ENCODE results near the gene CREB3L4.
"Not testable (repeated sequence)": the region's sequence is repeated elsewhere in the genome, so short reads cannot be mapped to it uniquely, and the experiment has no call there.

Gene CREB3L4

DNA sequence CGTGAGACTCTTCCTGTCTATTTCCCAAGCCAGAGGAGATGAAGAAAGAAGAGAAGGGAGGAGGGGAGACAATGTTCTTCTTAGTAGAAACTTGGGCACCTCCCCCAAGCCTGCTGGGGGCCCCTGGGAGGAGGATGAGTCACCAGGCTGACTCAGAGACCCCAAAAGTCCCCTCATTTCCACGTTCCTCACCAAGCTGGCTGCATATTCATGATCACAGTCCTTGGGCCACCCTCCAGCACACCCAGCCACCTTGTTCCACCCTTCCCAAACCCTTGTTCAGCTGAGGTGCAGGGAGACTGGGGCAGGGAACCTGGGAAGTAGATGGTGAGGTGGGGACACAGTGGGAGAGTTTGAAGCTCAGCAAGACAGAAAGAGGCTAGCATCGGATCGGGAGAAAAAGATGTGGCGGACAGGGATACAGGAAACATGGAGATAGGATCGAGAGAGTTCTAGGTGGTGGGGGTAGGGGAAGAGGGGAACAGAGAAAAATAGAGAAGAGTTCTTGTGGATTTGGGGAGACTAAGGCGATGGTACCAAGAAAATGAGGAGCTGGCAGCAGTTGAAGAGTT is 17.7 kb downstream of the CREB3L4 start:
- DNase-seq, result peak; percentile 84

DNA sequence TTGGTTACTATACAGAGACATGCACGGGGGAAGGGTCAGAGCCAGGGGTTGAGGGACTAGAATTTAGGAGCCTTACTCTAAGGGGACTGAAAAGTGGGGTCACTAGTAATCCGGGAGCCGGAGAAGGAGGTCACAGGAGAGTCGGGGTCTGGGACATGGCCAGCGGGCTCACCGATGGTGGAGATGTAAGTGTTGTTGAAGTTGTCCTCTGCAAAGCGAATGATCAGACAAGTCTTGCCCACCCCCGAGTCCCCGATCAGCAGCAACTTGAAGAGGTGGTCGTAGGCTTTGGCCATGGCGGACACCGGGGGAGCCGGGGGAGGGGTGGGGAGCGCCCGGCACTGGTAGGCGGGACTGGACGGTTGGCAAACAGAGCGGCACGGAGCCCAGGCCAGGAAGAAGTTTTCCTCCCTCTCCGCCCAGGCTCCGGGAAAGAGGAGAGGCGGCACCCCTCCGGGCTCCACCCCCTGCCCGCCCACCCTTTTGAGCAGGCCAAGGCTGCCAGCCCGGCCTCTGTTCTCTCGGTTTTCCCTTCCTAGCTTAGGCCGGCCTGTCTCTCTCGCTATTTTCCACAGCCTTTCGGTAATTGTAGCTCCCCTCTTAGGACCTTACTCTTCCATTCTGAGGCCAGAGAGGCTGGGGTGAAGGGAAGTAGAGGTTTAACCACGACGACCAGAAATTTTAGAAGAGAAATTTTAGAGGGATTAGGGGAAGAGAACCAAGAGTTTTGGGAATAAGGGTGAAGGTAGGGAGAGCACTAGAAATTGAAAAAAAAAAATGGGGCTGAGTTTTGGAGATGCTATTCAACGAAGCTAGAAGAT is 18.4 kb downstream of the CREB3L4 start, which contains the start of gene RAB13:
TSS of gene RAB13 (minus strand) at position 399 of the 821 bp plus-strand sequence. CDS start at position 296, 103 bp downstream.
- peak; percentile 89 for DNase-seq

DNA sequence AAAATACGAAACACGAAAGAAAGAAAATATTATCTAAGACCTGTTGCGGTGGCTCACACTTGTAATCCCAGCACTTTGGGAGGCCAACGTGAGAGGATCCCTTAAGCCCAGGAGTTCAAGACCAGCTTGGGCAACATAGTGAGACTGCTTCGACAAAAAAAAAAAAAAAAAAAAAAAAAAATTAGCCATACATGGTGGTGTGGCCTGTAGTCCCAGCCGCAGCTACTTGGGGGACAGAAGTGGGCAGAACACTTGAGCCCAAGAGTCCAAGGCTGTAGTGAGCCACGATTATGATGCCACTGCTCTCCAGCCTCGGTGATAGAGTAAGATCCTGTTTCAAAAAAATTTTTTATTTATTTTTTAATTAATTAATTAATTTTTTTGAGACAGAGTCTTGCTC is 19.9 kb downstream of the CREB3L4 start:
- no peak for DNase-seq

DNA sequence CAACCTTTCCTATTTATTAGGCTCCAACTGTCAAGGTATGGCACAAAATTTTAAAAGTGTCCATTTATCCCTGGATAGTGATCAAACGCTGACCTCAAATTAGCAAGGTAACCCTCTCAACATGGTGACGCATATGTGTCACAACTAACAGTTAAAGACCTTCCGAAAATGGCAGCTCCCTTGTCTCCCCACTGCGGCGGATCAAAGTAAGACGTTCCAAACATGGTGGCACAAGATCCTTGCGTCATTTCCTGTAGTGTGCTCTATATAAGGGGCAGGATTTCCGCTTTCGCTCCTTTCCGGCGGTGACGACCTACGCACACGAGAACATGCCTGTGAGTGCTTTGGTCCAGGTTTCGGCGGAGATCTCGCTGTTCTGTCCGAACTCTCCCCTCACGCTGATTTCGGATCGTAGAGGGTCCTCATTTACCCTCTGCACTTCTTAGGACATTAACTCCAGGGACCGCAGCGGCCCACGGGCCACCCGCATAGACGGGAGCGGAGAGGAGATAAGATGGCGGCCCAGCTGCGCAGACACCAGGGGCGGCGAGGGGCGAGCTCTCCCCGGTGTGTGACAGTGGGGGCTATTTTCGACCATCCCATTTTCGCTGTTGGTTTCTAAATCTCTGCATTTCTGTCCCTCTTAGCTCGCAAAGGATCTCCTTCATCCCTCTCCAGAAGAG is 22.9 kb downstream of the CREB3L4 start, which contains the start of gene RPS27:
TSS of gene RPS27 (plus strand) at position 295 of the 683 bp plus-strand sequence. CDS start at position 330, 35 bp downstream.
- DNase-seq, result peak; percentile 99

DNA sequence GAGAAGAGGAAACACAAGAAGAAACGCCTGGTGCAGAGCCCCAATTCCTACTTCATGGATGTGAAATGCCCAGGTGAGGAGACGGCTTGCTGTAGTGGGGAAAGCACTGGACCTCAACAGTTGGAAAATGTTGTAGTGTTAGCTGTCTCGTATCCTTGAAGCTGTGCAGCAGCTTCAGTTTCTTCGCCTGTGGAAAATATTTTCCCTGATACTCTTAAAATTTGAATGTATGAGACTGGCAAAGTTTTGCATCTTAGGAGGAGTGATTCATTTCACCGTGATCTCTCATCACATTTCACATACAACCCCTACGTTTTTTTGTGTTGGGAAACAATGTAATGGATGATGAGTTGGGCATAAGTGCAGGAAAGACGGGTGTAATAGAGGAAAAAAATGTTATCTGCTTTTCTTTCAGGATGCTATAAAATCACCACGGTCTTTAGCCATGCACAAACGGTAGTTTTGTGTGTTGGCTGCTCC is 23.5 kb downstream of the CREB3L4 start:
- no peak for DNase-seq

DNA sequence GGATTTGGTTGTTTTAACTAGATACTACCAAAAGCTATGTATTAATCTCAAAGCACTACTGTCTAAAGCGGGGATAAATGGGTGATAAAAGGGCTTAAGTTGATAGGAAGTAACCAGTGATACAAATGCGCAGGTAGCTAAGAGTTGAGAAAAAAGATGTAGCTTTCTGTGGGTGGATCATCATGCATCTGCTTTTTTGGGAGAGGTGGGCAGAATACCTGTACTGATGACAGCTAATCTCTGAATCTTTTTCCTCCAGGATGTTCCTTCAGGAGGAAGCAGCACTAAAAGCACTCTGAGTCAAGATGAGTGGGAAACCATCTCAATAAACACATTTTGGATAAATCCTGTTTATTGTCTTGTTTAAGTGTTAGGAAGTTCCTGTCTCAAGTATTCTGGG is 24.1 kb downstream of the CREB3L4 start:
- DNase-seq, result no peak

DNA sequence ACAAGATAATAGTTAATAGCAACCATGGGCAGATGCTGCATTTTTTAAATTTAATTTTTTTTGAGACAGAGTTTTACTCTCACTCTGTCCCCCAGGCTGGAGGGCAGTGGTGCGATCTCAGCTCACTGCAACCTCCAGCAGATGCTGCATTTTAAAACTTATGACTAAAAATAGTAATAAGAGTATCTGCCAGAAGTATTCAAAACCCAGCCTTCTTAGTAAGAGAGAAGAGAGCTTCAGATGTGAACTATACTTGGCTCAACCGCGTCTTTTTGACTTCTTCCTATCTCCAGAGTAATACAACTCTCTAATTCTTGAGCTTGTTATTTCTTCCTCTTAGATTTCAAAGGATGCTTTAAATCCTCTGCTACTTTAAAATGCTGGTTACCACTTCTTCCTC is 27.5 kb downstream of the CREB3L4 start:
- no peak for DNase-seq

DNA sequence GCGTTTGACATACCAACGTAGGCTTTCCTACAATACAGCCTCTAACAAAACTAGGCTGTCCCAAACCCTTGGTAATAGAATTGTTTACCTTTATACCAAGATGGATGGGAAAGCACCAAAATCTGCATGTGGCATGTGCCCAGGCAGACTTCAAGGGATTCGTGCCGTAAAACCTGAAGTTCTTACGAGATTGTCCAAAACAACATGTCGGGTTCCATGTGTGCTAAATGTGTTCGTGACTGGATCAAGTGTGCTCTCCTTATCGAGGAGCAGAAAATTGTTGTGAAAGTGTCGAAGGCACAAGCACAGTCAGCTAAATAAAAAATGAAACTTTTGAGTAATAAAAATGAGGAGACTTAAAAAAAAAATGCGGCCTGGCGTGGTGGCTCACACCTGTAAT is 27.9 kb downstream of the CREB3L4 start:
- DNase-seq, result no peak

DNA sequence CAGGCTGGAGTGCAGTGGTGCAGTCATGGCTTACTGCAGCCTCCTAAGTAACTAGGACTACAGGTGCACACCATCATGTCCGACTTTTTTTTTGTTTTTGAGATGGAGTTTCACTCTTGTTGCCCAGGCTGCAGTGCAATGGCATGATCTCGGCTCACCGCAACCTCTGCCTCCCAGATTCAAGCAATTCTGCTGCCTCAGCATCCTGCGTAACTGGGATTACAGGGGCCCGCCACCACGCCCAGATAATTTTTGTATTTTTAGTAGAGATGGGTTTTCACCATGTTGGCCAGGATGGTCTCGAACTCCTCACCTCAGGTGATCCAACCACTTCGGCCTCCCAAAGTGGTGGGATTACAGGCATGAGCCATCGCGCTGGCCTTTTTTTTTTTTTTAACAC is 29.2 kb downstream of the CREB3L4 start:
- DNase-seq, result not testable (repeated sequence)

DNA sequence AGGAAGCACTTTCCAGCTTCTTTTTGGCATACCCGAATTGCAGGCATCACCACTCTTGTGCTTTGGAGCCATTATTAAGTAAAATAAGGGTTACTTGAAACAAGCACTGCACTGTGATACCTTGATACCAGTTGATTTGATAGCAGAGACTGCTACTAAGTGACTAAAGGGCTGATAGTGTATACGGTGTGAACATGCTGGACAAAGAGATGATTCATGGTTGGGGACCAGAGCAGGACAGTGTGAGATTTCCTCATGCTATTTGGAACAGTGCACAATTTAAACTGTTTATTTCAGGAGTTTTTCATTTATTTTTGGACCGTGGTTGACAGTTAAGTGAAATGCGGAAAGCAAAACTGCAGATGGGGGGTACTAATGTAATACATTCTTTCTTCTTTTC is 32.7 kb downstream of the CREB3L4 start:
- DNase-seq, result no peak

DNA sequence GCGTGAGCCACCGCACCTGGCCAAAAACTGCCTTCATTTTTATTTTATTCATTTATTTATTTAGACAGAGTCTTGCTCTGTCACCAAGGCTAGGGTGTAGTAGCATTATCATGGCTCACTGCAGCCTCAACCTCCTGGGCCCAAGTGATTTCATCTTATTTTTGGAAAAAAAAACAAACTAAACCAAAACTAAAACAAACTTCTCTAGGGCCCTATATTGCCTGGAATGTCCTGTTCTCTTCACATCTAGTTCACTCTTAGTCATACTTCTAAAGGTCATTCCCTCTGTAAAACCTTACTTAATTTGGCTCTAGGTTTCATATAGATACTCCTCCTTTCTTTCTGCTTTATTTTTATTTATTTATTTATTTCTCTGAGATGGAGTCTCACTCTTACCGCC is 38.4 kb downstream of the CREB3L4 start:
- peak; percentile 59 for DNase-seq

DNA sequence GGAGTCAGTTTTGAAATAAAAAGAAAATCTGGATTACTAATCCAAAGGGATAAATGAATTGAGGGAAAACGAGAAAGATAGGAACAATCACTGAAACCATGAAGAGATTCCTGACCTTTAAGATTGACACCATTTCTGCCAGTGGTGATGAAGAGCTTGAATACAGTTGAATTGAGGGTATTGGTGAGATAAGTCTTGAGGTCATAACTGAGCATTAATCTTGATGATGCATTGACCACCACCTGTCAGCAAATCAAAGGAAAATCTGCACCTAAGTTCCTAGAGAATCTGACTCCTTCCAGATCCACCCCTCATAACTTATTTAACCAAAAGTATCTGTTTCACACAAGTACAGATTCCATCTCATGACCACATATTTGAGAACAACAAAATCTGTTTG is 44.4 kb downstream of the CREB3L4 start:
- DNase-seq, result no peak

DNA sequence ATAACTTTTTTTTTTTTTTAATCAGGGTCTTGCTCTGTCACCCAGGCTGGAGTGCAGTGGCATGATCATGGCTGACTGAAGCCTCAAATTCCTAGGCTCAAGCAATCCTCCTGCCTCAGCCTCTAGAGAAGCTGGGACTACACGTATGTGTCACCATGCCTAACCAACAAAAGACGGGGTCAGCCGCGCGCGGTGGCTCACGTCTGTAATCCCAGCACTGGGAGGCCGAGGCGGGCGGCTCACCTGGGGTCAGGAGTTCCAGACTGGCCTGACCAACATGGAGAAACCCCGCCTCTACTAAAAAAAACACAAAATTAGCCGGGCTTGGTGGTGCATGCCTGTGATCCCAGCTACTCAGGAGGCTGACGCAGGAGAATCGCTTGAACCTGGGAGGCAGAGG is 44.8 kb downstream of the CREB3L4 start:
- not testable (repeated sequence) for DNase-seq

DNA sequence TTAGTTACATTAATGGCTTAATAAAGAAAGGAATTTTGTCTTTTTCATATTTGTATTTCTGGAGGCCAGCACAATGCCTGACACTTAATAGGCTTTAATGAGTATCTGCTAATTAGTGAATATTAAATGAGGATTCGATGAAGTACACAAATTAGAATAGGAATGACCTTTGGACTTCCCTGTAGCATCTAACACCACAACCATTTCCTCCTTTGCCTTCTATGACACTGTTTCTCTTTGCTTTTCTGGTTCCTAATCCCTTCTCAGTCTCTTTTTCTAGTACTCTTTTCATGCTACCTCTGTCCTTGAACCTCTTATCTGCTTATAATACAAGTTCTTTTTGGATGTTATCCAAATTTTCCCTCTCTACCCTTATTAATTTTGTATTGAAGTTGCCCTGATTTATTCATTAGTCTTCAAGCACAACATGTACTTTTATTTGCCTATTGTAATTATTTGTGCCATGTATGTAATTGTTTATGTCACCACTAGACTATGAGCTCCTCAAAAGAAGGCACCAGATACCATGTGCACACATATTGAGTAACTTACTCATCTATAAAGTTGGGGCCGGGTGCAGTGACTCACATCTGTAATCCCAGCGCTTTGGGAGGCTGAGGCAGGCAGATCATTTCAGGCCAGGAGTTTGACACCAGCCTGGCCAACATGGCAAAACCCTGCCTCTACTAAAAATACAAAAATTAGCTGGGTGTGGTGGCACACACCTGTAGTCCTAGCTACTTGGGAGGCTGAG is 46.6 kb downstream of the CREB3L4 start:
- DNase-seq, result peak; percentile 41

DNA sequence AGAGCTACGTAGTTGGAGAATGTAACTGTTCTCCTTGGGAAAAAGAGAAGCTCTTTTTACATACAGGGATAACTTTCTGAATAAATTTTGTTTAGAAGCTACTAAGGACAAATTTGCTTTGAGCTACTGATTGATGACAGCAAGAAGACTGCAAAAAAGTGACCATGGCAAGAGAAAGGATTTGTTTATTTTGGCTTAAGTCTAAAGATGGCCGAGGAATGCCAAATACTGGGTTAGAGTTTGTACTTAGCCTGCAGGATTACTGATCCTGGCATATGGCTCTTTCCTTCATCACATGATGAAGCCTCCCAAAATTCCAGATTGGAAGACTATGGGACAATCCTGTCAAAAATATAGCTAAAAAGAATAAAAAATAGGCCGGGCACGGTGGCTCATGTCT is 51.6 kb downstream of the CREB3L4 start:
- no peak for DNase-seq

DNA sequence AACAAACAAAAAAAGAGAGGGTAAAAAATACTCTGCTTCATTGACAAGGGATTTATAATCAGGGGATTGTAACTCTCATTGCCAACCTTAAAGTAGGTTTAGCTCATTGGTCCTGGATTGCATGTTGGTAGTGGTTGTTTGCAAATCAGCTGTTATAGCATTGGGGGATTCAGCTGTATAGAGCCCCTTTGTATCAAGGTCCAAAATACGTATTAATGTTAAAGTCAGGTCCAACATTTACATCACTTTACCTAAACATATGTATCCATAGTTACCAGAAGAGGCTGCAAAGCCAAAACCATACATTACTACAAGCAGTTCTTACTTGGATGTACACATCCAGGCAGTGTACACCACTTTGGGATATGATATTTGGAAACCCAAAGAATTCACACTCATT is 52.2 kb downstream of the CREB3L4 start:
- no peak for DNase-seq

All from fibroblast of skin of scalp (primary cell).